Body of pancreas (tissue), 4 donors: ENCODE data around the gene RBX1.

ENCODE experiments used
- CTCF ChIP-seq, 7 experiments: fragments of 450-650 bp in 4 of 7; fragments of 200-600 bp in 3 of 7; sonication (generic) in 3 of 7; IDR thresholded peaks; one replicate each; pipeline ENCODE4 v1.5.1; 2016 to 2019; ENCODE audit warnings: antibody characterized with exemption in 7 of 7
- POLR2A ChIP-seq, 3 donors: fragments of 450-650 bp; IDR thresholded peaks; one replicate each; pipeline ENCODE4 v1.6.1; 2016; ENCODE audit warnings: antibody characterized with exemption in 3 of 3, mild to moderate bottlenecking in 2 of 3

- no peak for TF ChIP-seq CTCF (IDR thresholded peaks at IDR 0.05)
- TF ChIP-seq POLR2A (IDR thresholded peaks at IDR 0.05): no peak
These were observed 39.4 kb upstream of the RBX1 start for GRCh38 chr22:40911772-40912171.
